Measurements from ENCODE around the gene GMIP.

GRCh38 chr19:19649155-19649554, 5.7 kb upstream of the GMIP start:
- TF ChIP-seq SUZ12 (IDR thresholded peaks at IDR 0.05; ENCODE audit: extremely low read depth, insufficient read depth, insufficient read length) (no peak), ZNF274 (IDR thresholded peaks at IDR 0.05; ENCODE audit: low read depth, low read length) (no peak)

Measured in NT2/D1 (cell line).